ENCODE results near the gene NPR3.
"Not testable (repeated sequence)": the region's sequence is repeated elsewhere in the genome, so short reads cannot be mapped to it uniquely, and the experiment has no call there.

Gene NPR3

GRCh38 chr5:32769711-32770110 is 58.6 kb downstream of the NPR3 start:
- DNase-seq, result no peak

- no peak for DNase-seq
These were observed 59.3 kb downstream of the NPR3 start for GRCh38 chr5:32770444-32770843.

- no peak for DNase-seq
These were observed 59.9 kb downstream of the NPR3 start for GRCh38 chr5:32771037-32771436.

- DNase-seq, result no peak
These were observed 62.8 kb downstream of the NPR3 start for GRCh38 chr5:32773944-32774343.

- no peak for DNase-seq
These were observed 65.1 kb downstream of the NPR3 start for GRCh38 chr5:32776200-32776599.

- no peak for DNase-seq
These were observed 66.1 kb downstream of the NPR3 start for GRCh38 chr5:32777222-32777621.

- no peak for DNase-seq
These were observed 66.6 kb downstream of the NPR3 start for GRCh38 chr5:32777733-32778132.

- no peak for DNase-seq
These were observed 67.3 kb downstream of the NPR3 start for GRCh38 chr5:32778403-32778802.

GRCh38 chr5:32779754-32780415 is 68.8 kb downstream of the NPR3 start:
- no peak for DNase-seq

GRCh38 chr5:32780508-32780919 is 69.4 kb downstream of the NPR3 start:
- no peak for DNase-seq

GRCh38 chr5:32783661-32784060 is 72.5 kb downstream of the NPR3 start:
- DNase-seq, result no peak

GRCh38 chr5:32785611-32786254 is 74.6 kb downstream of the NPR3 start:
- no peak for DNase-seq

- no peak for DNase-seq
These were observed 75.2 kb downstream of the NPR3 start for GRCh38 chr5:32786311-32786710.

GRCh38 chr5:32790411-32790951 is 79.4 kb downstream of the NPR3 start:
- DNase-seq, result no peak

GRCh38 chr5:32791536-32792243 is 80.6 kb downstream of the NPR3 start:
- DNase-seq, result no peak

- DNase-seq, result no peak
These were observed 83.0 kb downstream of the NPR3 start for GRCh38 chr5:32794086-32794485.

GRCh38 chr5:32802764-32803163 is 91.6 kb downstream of the NPR3 start:
- DNase-seq, result no peak

- DNase-seq, result no peak
These were observed 92.5 kb downstream of the NPR3 start for GRCh38 chr5:32803656-32804055.

- DNase-seq, result not testable (repeated sequence)
These were observed 94.3 kb downstream of the NPR3 start for GRCh38 chr5:32805462-32805861.

- no peak for DNase-seq
These were observed 95.0 kb downstream of the NPR3 start for GRCh38 chr5:32805971-32806638.

- DNase-seq, result no peak
These were observed 97.7 kb downstream of the NPR3 start for GRCh38 chr5:32808783-32809182.

- no peak for DNase-seq
These were observed 99.7 kb downstream of the NPR3 start for GRCh38 chr5:32810804-32811203.

- DNase-seq, result no peak
These were observed 101.3 kb downstream of the NPR3 start for GRCh38 chr5:32812399-32812798.
